Measurements from ENCODE around the gene ZNF700.

The ZNF700 gene

DNA sequence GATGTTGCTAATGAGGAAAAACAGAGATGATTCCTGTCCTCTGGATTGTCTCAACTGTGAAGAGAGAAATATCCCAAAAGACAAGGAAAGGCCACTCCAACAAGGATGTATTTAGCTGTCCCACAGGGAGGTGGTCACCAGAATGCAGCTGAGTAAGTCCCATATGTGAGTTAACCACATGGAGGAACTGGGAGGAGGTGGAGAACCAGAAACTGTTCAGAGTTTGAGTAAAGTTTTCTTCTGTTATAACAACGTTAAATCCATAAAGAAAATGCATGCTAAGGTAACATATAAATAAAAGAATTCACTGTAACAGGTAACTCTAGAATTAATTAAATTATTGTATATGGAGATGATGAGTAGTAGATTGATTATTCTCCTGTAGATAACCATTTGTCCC, 45.3 kb downstream of the ZNF700 start:
- H3K4me2 ChIP-seq (ENCODE audit: low read depth, low read length, poor library complexity, severe bottlenecking) = no peak overlapping the region

DNA sequence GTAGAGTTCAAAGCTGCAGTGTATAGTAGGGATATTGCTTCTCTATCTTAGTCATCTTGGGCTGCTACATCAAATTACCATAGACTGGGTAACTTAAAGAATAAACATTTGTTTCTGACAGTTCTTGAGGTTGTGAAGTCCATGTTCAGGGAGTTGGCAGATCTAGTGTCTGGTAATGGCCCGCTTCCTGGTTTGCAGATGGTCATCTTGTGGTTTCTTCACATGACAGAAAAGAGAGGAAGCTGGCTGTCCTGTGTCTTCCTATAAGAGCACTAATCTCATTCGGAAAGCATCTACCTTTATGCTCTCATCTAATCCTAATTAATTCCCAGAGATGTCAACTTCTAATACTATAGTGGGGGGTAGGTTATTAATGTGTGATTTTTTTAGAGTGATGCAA, 46.1 kb downstream of the ZNF700 start:
- Histone ChIP-seq H3K27ac (ENCODE audit: low read depth, low read length) (no peak overlapping the region), H3K9me2 (replicated peaks; ENCODE audit: insufficient read depth, low read length) (no peaks in the 10 kb centered on the region), H4K20me1 (ENCODE audit: low read depth, low read length) (no peaks in the 10 kb centered on the region), H3K4me3 (ENCODE audit: insufficient read depth, low read length, poor library complexity, severe bottlenecking) (no peak overlapping the region), H3K9me3 (ENCODE audit: insufficient read depth, low read length) (no peaks in the 10 kb centered on the region), H3K27me3 (ENCODE audit: low read length) (no peaks in the 10 kb centered on the region), H2AFZ (ENCODE audit: low read depth, low read length, severe bottlenecking) (no peak overlapping the region), H3K36me3 (ENCODE audit: low read length) (no peaks in the 10 kb centered on the region), H3F3A (ENCODE audit: insufficient read depth) (no peaks in the 10 kb centered on the region), H3K4me2 (ENCODE audit: low read depth, low read length, poor library complexity, severe bottlenecking) (no peak overlapping the region), H3K9ac (ENCODE audit: low read length) (no peak overlapping the region), H3K79me2 (ENCODE audit: insufficient read depth, low read length) (no peaks in the 10 kb centered on the region)
- TF ChIP-seq, protein P1, sequence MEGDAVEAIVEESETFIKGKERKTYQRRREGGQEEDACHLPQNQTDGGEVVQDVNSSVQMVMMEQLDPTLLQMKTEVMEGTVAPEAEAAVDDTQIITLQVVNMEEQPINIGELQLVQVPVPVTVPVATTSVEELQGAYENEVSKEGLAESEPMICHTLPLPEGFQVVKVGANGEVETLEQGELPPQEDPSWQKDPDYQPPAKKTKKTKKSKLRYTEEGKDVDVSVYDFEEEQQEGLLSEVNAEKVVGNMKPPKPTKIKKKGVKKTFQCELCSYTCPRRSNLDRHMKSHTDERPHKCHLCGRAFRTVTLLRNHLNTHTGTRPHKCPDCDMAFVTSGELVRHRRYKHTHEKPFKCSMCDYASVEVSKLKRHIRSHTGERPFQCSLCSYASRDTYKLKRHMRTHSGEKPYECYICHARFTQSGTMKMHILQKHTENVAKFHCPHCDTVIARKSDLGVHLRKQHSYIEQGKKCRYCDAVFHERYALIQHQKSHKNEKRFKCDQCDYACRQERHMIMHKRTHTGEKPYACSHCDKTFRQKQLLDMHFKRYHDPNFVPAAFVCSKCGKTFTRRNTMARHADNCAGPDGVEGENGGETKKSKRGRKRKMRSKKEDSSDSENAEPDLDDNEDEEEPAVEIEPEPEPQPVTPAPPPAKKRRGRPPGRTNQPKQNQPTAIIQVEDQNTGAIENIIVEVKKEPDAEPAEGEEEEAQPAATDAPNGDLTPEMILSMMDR (IDR thresholded peaks at IDR 0.05; ENCODE audit: insufficient read depth, low read length, poor library complexity, severe bottlenecking) = no peak
- no peak for TF ChIP-seq EZH2phosphoT487 (conservative IDR thresholded peaks at IDR 0.05; ENCODE audit: low read length)

More for the DNA sequence above, 45.3 kb downstream of the ZNF700 start:
- Histone ChIP-seq H3K9me2 (replicated peaks; ENCODE audit: insufficient read depth, low read length) (no peaks in the 10 kb centered on the region), H3K9me3 (ENCODE audit: insufficient read depth, low read length) (no peaks in the 10 kb centered on the region), H3K79me2 (ENCODE audit: insufficient read depth, low read length) (no peaks in the 10 kb centered on the region), H3K4me3 (ENCODE audit: insufficient read depth, low read length, poor library complexity, severe bottlenecking) (no peak overlapping the region), H3K27ac (ENCODE audit: low read depth, low read length) (no peak overlapping the region), H3F3A (ENCODE audit: insufficient read depth) (no peaks in the 10 kb centered on the region), H3K27me3 (ENCODE audit: low read length) (no peaks in the 10 kb centered on the region), H3K9ac (ENCODE audit: low read length) (no peak overlapping the region), H4K20me1 (ENCODE audit: low read depth, low read length) (no peaks in the 10 kb centered on the region), H2AFZ (ENCODE audit: low read depth, low read length, severe bottlenecking) (no peak overlapping the region), H3K36me3 (ENCODE audit: low read length) (no peaks in the 10 kb centered on the region)
- TF ChIP-seq, protein P1 (IDR thresholded peaks at IDR 0.05; ENCODE audit: insufficient read depth, low read length, poor library complexity, severe bottlenecking) = no peak
- TF ChIP-seq EZH2phosphoT487 (conservative IDR thresholded peaks at IDR 0.05; ENCODE audit: low read length) = no peak

DNA sequence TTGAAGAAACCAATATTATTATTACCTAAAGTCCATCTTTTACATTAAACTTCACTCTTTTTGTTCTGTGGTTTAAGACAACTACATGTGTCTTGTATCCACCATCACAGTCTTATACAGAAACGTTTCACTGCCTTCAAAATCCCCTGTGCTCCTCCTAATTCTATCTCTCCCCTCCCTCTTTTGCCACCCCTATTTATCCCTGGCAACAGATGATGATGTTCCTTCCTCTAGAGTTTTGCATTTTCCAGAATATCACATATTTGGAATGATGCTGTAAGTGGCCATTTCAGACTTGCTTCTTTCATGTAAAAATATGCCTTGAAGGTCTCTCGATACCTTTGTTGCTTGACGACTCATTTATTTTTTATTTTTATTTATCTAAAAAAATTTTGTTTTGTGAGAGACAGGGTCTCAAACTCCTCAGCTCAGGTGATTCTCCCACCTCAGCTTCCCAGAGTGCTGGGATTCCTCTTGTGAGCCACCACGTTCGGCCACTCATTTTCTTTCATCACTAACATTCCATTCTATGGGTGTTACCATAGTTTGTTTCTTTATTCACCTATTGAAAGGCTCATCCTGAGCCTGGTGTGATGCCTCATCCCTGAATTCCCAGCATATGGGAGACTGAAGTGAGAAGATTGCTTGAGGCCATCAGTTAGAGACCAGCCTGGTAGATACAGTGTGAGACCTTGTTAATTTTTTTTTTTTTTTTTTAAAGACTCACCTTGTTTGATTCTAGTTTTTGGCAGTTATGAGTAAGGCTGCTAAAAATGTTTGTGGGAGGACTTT, 48.3 kb downstream of the ZNF700 start:
- TF ChIP-seq EZH2phosphoT487 (conservative IDR thresholded peaks at IDR 0.05; ENCODE audit: low read length) = no peak
- TF ChIP-seq, protein P1 (IDR thresholded peaks at IDR 0.05; ENCODE audit: insufficient read depth, low read length, poor library complexity, severe bottlenecking) = no peak
- Histone ChIP-seq H3K4me2 (ENCODE audit: low read depth, low read length, poor library complexity, severe bottlenecking) (no peak overlapping the region), H4K20me1 (ENCODE audit: low read depth, low read length) (no peaks in the 10 kb centered on the region)

More for the DNA sequence above, 48.3 kb downstream of the ZNF700 start:
- Histone ChIP-seq H2AFZ (ENCODE audit: low read depth, low read length, severe bottlenecking) (no peak overlapping the region), H3K4me3 (ENCODE audit: insufficient read depth, low read length, poor library complexity, severe bottlenecking) (no peak overlapping the region), H3K79me2 (ENCODE audit: insufficient read depth, low read length) (no peaks in the 10 kb centered on the region), H3K36me3 (ENCODE audit: low read length) (peaks cover 4% of the 10 kb centered on the region), H3K9me3 (ENCODE audit: insufficient read depth, low read length) (peaks cover 11% of the 10 kb centered on the region; the same call in 1 of the 2 replicates), H3K27me3 (ENCODE audit: low read length) (no peaks in the 10 kb centered on the region), H3K9ac (ENCODE audit: low read length) (no peak overlapping the region), H3K27ac (ENCODE audit: low read depth, low read length) (no peak overlapping the region), H3K9me2 (replicated peaks; ENCODE audit: insufficient read depth, low read length) (no peaks in the 10 kb centered on the region), H3F3A (ENCODE audit: insufficient read depth) (no peaks in the 10 kb centered on the region)
